HG03460 (cell line): ENCODE measurements around the gene GLI1.
"Not testable (repeated sequence)": the region's sequence is repeated elsewhere in the genome, so short reads cannot be mapped to it uniquely, and the experiment has no call there.

Source experiments
- ATAC-seq: cut with Tn5 transposase; IDR thresholded peaks from one replicate; pipeline ENCODE4 v1.9.1; 2021; ENCODE audit not compliant: unreplicated experiment

GLI1 gene

DNA sequence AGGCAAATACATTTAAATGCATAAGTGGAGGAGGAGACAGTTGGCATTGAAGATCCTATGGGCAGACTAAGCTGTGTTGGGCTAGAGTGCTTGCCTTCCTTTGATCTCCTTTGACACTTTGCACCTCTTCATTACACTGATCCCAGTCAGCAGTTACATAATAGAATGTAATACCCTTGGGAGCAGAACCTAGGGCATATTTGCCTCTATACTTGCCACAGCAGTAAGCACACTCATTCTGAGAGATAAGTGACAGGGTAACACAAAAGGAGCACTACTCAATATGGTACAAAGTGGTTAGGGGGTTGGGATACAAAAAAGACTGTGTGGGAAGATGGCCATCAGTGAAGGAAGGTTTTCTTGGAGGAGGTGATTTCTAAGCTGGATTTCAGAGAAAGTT lies 37.2 kb downstream of the GLI1 start:
- no peak for ATAC-seq

DNA sequence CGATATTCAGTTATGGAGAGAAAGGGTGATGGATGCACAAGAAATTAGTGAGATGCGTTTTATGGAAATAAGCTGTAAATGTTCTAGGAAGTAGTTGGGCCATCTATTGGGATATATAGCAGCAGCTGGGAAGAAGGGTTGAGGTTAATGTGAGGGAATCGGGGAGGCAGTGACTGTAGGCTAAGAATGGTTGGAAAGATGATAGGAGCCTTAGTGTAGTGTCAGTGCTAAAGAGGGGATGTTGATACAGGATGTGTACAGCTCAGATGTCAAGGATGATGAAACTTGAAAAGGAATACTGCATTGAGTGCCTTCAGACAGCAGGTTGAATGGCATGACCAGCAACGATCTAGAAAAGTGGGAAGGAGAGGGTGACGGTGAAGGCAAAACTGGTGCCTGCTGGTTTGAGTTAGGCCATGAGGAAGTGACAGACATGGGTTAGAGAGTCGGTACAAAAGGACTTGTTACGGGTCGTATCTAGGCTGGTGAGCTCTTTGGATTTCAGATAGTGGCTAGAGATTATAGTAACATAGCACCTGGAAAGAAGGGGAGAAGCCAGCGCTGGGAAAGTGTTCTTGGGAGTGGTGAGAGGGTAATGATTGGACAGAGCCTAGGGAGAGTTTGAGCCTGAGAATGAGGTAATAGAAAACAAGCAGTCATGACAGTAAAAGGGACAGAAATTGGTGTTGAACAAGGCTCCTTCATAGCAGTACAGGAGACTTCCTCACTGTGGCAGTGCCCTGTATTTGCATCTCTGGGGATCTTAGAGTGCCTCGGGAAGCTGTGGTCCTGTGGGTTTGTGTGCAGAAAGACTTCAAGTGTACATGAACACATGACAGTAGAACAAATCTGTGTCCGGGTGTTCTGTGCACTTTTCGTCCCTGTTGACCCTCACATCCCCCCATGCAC lies 37.9 kb downstream of the GLI1 start:
- ATAC-seq = no peak

DNA sequence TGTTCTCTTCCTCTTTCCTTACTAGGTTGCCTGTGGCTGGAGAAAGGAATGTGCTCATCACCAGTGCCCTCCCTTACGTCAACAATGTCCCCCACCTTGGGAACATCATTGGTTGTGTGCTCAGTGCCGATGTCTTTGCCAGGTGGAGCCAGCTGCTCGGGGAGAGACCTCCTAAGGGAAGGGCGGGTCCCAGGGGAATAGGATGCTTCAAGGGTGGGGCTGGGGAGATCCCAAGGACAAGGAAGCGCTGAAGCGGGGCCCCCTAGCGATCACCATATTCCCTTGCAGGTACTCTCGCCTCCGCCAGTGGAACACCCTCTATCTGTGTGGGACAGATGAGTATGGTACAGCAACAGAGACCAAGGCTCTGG lies 38.5 kb downstream of the GLI1 start:
- no peak for ATAC-seq

DNA sequence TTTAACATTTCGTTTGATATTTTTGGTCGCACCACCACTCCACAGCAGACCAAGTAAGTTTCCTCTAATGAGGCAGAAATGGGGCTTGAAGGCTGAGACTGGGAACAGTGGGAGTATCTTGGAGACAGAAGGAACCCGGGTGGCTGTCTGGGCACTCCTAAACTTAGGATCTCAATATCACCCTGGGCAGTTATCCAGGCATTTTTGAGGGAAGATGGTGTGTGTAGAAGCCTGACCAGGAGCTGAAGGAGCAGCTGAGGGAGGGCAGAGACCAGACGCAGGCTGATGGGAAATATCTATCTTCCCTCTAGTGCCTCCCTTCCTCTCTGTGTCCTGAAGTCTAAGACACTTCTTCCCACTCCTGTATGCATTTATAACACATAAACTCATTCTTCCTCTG lies 39.0 kb downstream of the GLI1 start:
- no peak for ATAC-seq

DNA sequence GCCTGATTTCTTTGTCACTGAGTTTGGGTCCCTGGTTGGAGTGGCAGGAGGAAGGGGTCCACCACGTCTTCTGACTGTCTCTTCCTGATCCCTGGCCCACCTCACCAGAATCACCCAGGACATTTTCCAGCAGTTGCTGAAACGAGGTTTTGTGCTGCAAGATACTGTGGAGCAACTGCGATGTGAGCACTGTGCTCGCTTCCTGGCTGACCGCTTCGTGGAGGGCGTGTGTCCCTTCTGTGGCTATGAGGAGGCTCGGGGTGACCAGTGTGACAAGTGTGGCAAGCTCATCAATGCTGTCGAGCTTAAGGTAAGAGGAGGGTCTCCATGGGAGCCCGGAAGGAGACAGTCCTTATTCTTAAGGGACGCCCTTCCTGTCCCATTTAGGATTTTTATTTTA lies 40.6 kb downstream of the GLI1 start:
- ATAC-seq = no peak

DNA sequence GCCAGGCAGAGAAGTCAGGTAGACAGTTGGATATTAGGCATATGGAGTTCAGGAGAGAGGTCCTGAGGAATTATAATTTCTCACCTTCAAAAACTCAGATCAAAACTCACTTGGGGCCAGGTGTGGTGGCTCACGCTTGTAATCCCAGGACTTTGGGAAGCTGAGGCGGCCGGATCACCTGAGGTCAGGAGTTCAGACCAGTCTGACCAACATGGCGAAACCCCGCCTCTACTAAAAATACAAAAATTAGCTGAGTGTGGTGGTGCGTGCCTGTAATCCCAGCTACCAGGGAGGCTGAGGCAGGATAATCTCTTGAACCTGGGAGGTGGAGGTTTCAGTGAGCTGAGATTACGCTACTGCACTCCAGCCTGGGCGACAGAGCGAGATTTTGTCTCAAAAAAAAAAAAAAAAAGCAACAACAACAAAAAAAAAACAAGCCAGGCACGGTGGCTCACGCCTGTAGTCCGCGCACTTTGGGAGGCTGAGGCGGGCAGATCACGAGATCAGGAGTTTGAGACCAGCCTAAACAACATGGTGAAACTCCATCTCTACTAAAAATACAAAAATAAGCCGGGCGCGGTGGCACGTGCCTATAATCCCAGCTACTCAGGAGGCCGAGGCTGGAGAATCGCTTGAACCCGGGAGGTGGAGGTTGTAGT lies 42.9 kb downstream of the GLI1 start:
- not testable (repeated sequence) for ATAC-seq

DNA sequence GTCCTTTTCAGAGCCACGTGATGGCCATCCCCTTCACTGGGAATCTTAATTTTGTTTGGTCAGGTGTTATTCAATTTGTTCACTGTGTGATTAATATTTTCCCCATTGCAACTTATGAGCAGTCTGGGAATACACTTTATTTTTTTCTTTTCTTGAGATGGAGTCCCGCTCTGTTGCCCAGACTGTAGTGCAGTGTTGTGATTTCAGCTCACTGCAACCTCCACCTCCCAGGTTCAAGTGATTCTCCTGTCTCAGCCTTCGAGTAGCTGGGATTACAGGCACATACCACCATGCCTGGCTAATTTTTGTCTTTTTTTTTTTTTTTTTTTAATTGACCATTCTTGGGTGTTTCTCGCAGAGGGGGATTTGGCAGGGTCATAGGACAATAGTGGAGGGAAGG lies 47.0 kb downstream of the GLI1 start:
- not testable (repeated sequence) for ATAC-seq

DNA sequence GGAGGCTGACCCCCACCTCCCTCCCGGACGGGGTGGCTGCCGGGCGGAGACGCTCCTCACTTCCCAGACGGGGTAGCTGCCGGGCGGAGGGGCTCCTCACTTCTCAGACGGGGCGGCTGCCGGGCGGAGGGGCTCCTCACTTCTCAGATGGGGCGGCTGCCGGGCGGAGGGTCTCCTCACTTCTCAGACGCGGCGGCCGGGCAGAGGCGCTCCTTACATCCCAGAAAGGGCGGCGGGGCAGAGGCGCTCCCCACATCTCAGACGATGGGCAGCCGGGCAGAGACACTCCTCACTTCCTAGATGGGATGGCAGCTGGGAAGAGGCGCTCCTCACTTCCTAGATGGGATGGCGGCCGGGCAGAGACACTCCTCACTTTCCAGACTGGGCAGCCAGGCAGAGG lies 48.2 kb downstream of the GLI1 start:
- ATAC-seq = not testable (repeated sequence)

DNA sequence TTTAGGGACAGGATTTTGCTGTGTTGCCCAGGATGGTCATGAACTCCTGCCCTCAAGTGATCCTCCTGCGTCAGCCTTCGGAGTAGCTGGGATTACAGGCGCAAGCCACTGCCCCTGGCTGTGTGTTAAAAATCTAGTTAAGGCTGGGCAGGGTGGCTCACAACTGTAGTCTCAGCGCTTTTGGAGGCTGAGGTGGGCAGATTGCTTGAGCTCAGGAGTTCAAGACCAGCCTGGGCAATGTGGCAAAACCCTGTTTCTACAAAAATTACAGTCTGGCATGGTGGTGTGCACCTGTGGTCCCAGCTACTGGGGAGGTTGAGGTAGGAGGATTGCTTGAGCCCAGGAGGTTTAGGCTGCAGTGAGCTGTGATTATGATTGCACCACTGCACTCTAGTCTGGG lies 51.6 kb downstream of the GLI1 start:
- ATAC-seq = no peak

DNA sequence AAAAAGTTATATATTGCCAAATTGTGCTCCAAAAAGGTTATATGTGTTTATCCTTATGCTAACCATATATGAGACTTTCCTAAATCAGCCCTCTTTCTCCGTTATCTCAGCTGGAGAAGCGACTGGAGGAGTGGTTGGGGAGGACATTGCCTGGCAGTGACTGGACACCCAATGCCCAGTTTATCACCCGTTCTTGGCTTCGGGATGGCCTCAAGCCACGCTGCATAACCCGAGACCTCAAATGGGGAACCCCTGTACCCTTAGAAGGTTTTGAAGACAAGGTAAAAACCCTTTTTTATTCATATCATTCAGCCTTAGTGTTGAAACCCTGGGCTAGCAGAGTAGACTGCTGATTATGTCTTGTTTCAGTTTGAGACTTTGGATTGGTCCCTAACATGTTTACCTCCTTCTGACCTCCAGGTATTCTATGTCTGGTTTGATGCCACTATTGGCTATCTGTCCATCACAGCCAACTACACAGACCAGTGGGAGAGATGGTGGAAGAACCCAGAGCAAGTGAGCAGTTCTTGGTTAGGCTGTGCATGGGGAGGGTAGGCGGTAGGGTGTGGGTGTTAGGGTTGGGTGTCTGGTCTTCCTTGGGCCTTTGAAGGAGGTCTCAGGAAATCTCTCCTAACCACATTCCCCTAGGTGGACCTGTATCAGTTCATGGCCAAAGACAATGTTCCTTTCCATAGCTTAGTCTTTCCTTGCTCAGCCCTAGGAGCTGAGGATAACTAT lies 52.2 kb downstream of the GLI1 start:
- ATAC-seq = no peak

DNA sequence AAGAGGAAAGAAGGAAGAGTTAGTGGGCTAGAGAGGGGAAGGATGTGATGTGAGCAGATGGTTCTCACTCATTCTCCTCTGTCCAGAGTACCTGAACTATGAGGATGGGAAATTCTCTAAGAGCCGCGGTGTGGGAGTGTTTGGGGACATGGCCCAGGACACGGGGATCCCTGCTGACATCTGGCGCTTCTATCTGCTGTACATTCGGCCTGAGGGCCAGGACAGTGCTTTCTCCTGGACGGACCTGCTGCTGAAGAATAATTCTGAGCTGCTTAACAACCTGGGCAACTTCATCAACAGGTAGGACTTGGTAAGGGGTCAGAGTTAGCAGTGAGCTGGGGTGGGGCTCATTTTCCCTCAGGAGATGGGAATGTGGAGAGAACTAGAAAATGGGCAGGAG lies 53.1 kb downstream of the GLI1 start:
- ATAC-seq = no peak

DNA sequence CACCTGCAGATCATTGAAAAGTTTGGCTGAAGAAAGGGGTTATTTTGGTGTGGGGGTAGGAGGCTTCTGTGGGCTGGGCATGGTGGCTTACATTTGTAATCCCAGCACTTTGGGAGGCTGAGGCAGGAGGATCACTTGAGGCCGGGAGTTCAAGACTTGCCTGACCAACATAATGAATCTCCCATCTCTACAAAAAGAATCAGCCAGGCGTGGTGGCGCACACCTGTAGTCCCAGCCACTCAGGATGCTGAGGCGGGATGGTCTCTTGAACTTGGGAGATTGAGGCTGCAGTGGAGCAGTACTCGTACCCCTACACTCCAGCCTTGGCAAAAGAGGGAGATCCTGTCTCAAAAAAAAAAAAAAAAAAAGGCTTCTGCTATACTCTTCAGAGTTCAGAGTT lies 53.7 kb downstream of the GLI1 start:
- no peak for ATAC-seq

DNA sequence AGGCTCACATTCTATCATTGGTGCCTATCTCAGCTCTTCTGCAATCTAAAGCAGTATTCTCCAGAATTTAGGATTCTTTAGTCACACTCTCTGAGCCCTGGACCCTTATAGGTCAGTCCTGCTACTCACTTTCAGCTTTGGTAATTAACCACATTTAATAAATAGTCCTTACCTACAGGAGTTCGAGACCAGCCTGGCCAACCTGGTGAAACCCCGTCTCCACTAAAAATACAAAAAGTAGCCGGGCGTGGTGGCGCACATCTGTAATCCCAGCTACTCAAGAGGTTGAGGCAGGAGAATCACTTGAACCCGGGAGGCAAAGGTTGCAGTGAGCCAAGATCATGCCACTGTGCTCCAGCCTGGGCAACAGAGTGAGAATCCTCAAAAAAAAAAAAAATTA lies 54.1 kb downstream of the GLI1 start:
- ATAC-seq = not testable (repeated sequence)

DNA sequence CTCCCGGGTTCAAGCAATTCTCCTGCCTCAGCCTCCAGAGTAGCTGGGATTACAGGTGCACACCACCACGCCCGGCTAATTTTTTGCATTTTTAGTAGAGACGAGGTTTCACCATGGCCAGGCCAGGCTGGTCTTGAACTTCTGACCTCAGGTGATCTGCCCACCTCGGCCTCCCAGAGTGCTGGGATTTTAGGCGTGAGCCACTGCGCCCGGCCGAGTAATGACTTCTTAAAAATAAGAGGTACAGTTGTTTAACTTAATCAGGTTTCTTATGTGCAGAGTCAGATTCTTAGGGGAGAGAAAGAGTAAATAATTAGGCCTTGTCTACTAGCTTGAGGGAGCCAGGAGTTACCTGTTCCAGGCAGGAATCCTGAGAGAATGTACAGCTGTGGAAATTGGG lies 54.7 kb downstream of the GLI1 start:
- not testable (repeated sequence) for ATAC-seq

DNA sequence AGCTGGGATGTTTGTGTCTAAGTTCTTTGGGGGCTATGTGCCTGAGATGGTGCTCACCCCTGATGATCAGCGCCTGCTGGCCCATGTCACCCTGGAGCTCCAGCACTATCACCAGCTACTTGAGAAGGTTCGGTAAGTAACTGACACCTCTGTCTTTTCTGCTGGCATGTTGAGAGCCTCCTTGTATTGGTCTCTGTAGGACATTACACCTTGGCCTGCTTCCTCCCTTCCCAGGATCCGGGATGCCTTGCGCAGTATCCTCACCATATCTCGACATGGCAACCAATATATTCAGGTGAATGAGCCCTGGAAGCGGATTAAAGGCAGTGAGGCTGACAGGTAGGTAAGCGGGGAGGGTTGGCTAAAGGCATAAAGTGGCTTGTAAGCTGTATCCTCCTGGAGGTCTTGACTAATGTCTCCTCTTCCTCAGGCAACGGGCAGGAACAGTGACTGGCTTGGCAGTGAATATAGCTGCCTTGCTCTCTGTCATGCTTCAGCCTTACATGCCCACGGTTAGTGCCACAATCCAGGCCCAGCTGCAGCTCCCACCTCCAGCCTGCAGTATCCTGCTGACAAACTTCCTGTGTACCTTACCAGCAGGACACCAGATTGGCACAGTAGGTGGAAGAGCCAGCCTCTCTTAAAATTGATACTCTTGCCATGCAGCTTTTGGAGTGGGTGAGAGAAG lies 55.3 kb downstream of the GLI1 start:
- no peak for ATAC-seq

DNA sequence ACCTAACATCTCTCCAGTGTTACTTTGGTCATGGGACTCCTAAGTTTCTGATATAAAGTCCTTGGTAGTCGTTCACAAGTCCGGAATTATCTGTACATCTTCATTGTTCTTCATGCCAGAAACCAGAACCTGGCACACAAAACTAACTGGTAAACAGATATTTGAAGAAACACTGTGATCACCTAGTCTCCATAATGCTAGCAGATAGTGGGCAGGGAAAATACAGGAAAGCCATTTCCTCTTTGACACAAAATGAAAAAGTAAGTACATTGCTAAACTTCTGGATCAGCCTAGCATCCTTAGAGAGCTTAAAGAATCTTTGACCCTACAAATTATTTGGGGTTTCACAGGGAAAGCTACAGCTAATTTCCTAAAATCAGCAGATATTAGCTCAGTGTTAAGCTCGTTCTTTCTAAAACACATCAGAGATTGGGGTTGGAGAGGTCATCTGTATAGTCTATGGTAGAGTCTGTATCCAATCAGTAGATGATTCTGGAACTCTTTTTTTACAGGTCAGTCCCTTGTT lies 55.9 kb downstream of the GLI1 start:
- ATAC-seq = no peak

DNA sequence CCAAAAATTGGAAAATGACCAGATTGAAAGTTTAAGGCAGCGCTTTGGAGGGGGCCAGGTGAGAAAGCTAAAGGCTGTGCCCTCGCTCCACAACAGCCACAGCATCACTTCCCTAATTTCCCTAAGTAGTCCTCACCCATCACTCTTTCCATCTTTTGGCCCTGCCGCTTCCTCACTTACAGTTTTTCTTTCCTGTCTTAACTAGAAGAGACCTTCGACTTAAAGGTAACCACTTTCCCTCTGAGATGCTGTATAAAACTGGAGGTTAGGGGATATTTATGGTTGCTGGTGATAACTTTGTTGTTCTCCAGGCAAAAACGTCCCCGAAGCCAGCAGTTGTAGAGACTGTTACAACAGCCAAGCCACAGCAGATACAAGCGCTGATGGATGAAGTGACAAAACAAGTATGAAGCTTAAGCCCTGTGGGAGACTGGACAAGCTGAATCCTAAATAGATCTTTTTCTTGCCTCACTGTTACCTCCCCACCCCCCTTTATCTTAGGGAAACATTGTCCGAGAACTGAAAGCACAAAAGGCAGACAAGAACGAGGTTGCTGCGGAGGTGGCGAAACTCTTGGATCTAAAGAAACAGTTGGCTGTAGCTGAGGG lies 56.5 kb downstream of the GLI1 start:
- ATAC-seq = no peak

DNA sequence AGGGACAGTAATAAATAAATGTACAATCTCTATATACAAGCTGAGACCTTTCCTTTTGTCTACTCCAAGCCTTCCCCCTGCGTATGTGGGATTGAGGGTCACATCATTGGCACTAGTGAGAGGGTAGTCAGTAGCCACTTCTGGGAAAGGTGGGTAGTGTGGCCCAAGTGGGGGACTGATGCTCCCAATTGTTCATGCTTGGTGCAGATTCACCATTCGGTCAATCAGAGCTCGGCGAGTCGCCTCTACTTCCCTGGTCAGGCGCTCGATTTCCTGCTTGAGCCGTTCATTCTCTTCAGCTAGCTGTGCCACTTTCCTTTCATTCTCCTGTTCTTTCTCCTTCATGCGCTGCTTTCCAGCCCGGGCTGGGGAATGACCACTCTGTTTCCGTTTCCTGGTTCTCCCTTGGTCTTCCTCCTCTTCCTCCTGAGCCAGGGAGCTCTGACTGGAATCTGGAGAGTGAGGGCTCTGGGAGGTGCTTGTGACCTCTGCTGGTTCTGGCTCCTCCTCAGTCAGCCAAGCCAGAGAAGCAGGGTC lies 57.1 kb downstream of the GLI1 start:
- no peak for ATAC-seq

DNA sequence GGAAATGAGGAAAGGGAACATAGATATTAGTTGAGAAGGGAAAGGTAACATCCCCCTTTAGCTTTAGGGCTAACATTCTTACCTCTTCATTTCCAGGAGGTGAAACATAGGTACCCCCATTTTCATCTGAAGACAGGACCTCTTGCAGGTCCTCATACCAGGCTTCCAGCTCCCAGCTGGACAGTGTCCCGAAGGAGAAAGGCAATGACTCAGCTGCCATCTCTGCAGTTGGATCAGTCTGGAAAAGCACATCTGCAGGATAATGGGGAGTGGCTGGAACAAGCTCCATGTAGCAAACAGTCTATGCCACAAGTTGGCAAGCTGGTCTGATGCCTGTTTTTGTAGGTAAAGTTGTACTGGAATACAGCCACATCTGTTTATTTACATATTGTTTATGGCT lies 57.6 kb downstream of the GLI1 start:
- no peak for ATAC-seq

DNA sequence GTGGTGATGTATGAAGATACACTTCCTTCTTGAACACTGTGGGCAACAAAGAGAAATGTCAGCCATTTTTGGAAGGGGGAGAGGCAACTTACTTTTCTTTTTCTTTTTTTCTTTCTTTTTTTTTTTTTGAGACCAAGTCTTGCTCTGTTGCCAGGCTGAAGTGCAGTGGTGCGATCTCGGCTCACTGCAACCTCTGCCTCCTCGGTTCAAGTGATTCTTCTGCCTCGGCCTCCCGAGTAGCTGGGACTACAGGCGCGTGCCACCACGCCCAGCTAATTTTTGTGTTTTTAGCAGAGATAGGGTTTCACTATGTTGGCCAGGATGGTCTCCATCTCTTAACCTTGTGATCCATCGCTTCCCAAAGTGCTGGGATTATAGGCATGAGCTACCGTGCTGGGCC lies 58.1 kb downstream of the GLI1 start:
- not testable (repeated sequence) for ATAC-seq
